HepG2 (cell line): ENCODE measurements around the gene PHF21B.

ENCODE experiments used
- ELF3 ChIP-seq: IDR thresholded peaks from 2 replicates; pipeline ENCODE4 v1.6.1; 2016; ENCODE audit warnings: missing genetic modification reagents, missing compliant biosample characterization
- KLF16 ChIP-seq, 2 experiments: sonication (generic) in 1 of 2; formaldehyde crosslinking in 1 of 2; IDR thresholded peaks; 2 replicates each; pipeline versions ENCODE4 v1.6.1 to v1.8.0; 2016 to 2023; ENCODE audit warnings: missing genetic modification reagents in 2 of 2, missing compliant biosample characterization in 1 of 2
- TAF1 ChIP-seq: sonication (generic); formaldehyde crosslinking; IDR thresholded peaks from 2 replicates; pipeline ENCODE4 v1.4.0; 2020; ENCODE audit warnings: missing genetic modification reagents
- ZNF274 ChIP-seq: sonication (generic); formaldehyde crosslinking; IDR thresholded peaks from 2 replicates; pipeline ENCODE4 v1.5.1; 2020; ENCODE audit warnings: mild to moderate bottlenecking, missing genetic modification reagents
- ZNF441 ChIP-seq: sonication (generic); formaldehyde crosslinking; IDR thresholded peaks from 2 replicates; pipeline ENCODE4 v1.7.0; 2021; ENCODE audit warnings: missing genetic modification reagents, borderline replicate concordance
- TF ChIP-seq, protein P1 (sequence below): sonication (generic); formaldehyde crosslinking; IDR thresholded peaks from 2 replicates; pipeline ENCODE4 v1.4.0; 2020; ENCODE audit warnings: missing genetic modification reagents, borderline replicate concordance
- TF ChIP-seq, protein P2 (sequence below): sonication (generic); formaldehyde crosslinking; IDR thresholded peaks from 2 replicates; pipeline ENCODE4 v1.5.0; 2020; ENCODE audit warnings: mild to moderate bottlenecking, missing genetic modification reagents, moderate library complexity
- TF ChIP-seq, protein P3 (sequence below): sonication (generic); formaldehyde crosslinking; IDR thresholded peaks from 2 replicates; pipeline ENCODE4 v1.5.1; 2020; ENCODE audit warnings: mild to moderate bottlenecking, missing genetic modification reagents, moderate library complexity

DNA sequence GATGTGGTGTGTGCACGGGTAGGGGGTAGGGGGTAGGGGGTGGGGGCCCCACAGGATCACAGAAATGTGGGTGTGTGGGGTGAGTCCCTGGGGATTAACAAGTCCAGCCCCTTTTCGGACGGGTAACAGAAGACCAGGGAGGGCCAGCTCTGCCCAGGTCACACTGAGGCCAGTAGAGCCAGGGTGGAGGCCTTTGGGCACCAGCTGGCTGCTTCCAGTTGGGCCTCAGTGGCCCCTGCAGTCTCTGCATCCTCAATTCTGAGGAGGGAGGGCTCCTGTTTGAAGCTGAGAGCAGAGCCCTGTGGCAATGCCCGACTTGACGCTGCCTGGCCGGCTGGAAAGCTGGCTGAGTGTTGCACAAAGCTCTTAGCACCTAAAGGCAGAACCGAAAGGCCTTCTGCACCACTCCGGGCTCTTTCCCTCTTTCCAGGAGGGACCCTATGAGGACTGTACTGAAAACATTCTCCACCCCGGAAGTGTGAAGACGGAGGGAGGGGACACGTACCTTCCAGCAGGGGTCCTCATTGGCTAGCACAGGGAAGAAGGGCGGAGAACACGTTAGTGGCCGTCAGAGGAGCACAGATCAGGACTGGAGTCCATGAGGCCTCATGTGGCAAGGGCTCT, 120.4 kb downstream of the PHF21B start:
- TF ChIP-seq, protein P1, sequence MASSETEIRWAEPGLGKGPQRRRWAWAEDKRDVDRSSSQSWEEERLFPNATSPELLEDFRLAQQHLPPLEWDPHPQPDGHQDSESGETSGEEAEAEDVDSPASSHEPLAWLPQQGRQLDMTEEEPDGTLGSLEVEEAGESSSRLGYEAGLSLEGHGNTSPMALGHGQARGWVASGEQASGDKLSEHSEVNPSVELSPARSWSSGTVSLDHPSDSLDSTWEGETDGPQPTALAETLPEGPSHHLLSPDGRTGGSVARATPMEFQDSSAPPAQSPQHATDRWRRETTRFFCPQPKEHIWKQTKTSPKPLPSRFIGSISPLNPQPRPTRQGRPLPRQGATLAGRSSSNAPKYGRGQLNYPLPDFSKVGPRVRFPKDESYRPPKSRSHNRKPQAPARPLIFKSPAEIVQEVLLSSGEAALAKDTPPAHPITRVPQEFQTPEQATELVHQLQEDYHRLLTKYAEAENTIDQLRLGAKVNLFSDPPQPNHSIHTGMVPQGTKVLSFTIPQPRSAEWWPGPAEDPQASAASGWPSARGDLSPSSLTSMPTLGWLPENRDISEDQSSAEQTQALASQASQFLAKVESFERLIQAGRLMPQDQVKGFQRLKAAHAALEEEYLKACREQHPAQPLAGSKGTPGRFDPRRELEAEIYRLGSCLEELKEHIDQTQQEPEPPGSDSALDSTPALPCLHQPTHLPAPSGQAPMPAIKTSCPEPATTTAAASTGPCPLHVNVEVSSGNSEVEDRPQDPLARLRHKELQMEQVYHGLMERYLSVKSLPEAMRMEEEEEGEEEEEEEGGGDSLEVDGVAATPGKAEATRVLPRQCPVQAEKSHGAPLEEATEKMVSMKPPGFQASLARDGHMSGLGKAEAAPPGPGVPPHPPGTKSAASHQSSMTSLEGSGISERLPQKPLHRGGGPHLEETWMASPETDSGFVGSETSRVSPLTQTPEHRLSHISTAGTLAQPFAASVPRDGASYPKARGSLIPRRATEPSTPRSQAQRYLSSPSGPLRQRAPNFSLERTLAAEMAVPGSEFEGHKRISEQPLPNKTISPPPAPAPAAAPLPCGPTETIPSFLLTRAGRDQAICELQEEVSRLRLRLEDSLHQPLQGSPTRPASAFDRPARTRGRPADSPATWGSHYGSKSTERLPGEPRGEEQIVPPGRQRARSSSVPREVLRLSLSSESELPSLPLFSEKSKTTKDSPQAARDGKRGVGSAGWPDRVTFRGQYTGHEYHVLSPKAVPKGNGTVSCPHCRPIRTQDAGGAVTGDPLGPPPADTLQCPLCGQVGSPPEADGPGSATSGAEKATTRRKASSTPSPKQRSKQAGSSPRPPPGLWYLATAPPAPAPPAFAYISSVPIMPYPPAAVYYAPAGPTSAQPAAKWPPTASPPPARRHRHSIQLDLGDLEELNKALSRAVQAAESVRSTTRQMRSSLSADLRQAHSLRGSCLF (CRISPR knock-in tag), result no peak
- TF ChIP-seq KLF16 (CRISPR knock-in tag; IDR thresholded peaks at IDR 0.05) (no peak), TAF1 (CRISPR knock-in tag) (no peak), ZNF274 (no peak), ELF3 (CRISPR knock-in tag) (no peak), ZNF441 (CRISPR knock-in tag) (no peak)
- TF ChIP-seq, protein P2, sequence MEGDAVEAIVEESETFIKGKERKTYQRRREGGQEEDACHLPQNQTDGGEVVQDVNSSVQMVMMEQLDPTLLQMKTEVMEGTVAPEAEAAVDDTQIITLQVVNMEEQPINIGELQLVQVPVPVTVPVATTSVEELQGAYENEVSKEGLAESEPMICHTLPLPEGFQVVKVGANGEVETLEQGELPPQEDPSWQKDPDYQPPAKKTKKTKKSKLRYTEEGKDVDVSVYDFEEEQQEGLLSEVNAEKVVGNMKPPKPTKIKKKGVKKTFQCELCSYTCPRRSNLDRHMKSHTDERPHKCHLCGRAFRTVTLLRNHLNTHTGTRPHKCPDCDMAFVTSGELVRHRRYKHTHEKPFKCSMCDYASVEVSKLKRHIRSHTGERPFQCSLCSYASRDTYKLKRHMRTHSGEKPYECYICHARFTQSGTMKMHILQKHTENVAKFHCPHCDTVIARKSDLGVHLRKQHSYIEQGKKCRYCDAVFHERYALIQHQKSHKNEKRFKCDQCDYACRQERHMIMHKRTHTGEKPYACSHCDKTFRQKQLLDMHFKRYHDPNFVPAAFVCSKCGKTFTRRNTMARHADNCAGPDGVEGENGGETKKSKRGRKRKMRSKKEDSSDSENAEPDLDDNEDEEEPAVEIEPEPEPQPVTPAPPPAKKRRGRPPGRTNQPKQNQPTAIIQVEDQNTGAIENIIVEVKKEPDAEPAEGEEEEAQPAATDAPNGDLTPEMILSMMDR, result no peak
- TF ChIP-seq, protein P3, sequence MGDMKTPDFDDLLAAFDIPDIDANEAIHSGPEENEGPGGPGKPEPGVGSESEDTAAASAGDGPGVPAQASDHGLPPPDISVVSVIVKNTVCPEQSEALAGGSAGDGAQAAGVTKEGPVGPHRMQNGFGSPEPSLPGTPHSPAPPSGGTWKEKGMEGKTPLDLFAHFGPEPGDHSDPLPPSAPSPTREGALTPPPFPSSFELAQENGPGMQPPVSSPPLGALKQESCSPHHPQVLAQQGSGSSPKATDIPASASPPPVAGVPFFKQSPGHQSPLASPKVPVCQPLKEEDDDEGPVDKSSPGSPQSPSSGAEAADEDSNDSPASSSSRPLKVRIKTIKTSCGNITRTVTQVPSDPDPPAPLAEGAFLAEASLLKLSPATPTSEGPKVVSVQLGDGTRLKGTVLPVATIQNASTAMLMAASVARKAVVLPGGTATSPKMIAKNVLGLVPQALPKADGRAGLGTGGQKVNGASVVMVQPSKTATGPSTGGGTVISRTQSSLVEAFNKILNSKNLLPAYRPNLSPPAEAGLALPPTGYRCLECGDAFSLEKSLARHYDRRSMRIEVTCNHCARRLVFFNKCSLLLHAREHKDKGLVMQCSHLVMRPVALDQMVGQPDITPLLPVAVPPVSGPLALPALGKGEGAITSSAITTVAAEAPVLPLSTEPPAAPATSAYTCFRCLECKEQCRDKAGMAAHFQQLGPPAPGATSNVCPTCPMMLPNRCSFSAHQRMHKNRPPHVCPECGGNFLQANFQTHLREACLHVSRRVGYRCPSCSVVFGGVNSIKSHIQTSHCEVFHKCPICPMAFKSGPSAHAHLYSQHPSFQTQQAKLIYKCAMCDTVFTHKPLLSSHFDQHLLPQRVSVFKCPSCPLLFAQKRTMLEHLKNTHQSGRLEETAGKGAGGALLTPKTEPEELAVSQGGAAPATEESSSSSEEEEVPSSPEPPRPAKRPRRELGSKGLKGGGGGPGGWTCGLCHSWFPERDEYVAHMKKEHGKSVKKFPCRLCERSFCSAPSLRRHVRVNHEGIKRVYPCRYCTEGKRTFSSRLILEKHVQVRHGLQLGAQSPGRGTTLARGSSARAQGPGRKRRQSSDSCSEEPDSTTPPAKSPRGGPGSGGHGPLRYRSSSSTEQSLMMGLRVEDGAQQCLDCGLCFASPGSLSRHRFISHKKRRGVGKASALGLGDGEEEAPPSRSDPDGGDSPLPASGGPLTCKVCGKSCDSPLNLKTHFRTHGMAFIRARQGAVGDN (CRISPR knock-in tag), result no peak
